Measurements from ENCODE around the gene TRIP4. TPM values are rescaled to one million over a fixed set of nuclear protein-coding genes. Genes with fewer than 3 reads are reported as not detected.

Gene TRIP4
- total RNA-seq, 6 experiments from 2014 or later: 20.7 to 31.5 (median 29.3) TPM

DNA sequence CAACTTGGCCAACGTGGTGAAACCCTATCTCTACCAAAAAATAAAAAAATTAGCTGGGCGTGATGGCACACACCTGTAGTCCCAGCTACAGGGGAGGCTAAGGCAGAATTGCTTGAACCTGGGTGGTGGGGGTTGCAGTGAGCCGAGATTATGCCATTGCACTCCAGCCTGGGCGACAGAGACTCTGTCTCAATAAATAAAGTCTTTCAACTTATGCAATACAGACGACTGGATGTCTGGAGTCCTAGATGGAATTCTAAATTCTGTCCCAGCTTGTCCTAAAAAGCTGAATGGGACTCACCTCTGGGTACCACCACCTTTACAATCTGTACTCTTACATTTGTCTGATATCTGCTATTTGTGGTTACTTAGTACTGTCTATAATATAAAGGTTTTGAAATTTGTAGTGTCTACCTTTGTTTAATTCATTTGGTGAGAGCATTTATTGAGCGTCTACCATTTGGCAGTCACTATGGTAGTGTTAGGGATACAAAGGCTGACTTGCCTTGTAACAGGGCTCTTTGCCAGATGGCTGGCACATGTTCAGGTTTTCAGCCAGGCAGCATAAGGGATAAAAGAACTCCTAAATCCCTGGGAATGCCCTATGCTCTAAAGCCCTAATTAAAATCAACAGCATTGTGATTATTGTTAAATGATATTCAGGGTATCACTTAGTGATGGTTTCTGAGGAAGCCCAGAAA is 65.5 kb downstream of the TRIP4 start:
- Mint-ChIP-seq H3K27ac (no peak overlapping the region), H3K4me3 (no peak overlapping the region), H3K4me1 (ENCODE audit: low read depth) (peaks cover 12% of the 10 kb centered on the region), H3K9me3 (no peaks in the 10 kb centered on the region), H3K27me3 (ENCODE audit: insufficient read depth) (no peaks in the 10 kb centered on the region), H3K36me3 (ENCODE audit: low read depth) (peaks cover 10% of the 10 kb centered on the region; the same call in 1 of the 2 replicates)
- TF ChIP-seq CTCF (IDR thresholded peaks at IDR 0.05): no peak
- no peak for DNase-seq

GRCh38 chr15:64453689-64454037 is 66.0 kb downstream of the TRIP4 start:
- Mint-ChIP-seq H3K27me3 (ENCODE audit: insufficient read depth) (no peaks in the 10 kb centered on the region), H3K9me3 (no peaks in the 10 kb centered on the region), H3K4me3 (no peak overlapping the region), H3K36me3 (ENCODE audit: low read depth) (peaks cover 10% of the 10 kb centered on the region; the same call in 1 of the 2 replicates), H3K27ac (no peak overlapping the region), H3K4me1 (ENCODE audit: low read depth) (peaks cover 12% of the 10 kb centered on the region)
- no peak for TF ChIP-seq CTCF (IDR thresholded peaks at IDR 0.05)
- DNase-seq: no peak

DNA sequence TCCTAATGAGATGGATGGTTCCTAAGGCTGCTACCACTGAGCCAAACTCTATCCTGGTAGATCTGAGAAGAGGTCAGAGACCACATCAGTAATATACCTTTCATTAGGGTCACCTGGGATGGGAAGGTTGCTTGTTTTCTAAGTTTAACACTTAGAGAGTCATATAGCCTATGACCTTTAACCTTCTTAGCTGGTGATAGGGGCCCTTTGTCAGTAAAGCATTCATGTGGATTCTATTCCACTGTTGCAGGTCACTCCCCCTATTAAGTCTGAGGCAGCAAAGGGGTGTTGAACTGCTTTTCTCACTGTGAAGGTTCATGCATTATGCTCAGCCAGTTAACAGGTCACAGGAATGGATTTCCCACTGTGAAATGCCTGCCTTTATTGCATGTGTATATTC is 66.6 kb downstream of the TRIP4 start:
- DNase-seq: no peak
- no peak overlapping the region for H3K4me3 Mint-ChIP-seq
- H3K27me3 Mint-ChIP-seq (ENCODE audit: insufficient read depth): no peaks in the 10 kb centered on the region
- H3K36me3 Mint-ChIP-seq (ENCODE audit: low read depth): peaks cover 10% of the 10 kb centered on the region
- TF ChIP-seq CTCF (IDR thresholded peaks at IDR 0.05): no peak
- H3K27ac Mint-ChIP-seq: no peak overlapping the region
- no peaks in the 10 kb centered on the region for H3K9me3 Mint-ChIP-seq
- H3K4me1 Mint-ChIP-seq (ENCODE audit: low read depth): peaks cover 15% of the 10 kb centered on the region

- no peak for DNase-seq
- TF ChIP-seq CTCF (IDR thresholded peaks at IDR 0.05): no peak
- H3K27ac Mint-ChIP-seq: no peak overlapping the region
- H3K36me3 Mint-ChIP-seq (ENCODE audit: low read depth): peaks cover 10% of the 10 kb centered on the region
- H3K4me1 Mint-ChIP-seq (ENCODE audit: low read depth): peaks cover 25% of the 10 kb centered on the region
- H3K9me3 Mint-ChIP-seq: no peaks in the 10 kb centered on the region
- H3K4me3 Mint-ChIP-seq: no peak overlapping the region
- H3K27me3 Mint-ChIP-seq (ENCODE audit: insufficient read depth): no peaks in the 10 kb centered on the region
Observed at GRCh38 chr15:64455961-64456371, 68.3 kb downstream of the TRIP4 start.

DNA sequence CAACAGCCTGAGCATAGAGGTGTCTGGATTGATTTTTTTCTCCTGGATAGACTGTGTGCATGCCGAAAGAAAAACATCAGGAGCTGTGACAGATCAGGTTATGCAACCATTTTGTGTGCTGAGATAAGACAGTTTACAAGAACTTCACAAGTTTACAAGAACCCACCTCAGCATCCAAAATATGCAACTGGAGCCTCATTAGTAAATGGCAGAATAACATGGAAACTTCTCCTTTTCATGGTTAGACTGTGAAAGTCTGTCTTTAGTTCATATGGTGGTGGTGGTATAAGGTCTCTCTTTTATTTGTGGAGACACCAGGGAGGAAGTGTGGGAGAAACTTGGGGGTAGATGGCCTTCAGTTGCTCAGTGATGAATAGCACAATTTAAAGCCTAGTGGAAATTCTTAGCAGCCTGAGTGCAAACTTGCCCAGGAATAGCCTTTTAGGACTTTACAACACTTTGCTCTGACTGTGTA is 69.0 kb downstream of the TRIP4 start:
- peaks cover 30% of the 10 kb centered on the region for H3K4me1 Mint-ChIP-seq (ENCODE audit: low read depth)
- H3K4me3 Mint-ChIP-seq: no peak overlapping the region
- DNase-seq: no peak
- no peaks in the 10 kb centered on the region; the same call in none of the 2 replicates for H3K27me3 Mint-ChIP-seq (ENCODE audit: insufficient read depth)
- H3K27ac Mint-ChIP-seq: no peak overlapping the region
- TF ChIP-seq CTCF (IDR thresholded peaks at IDR 0.05): no peak
- H3K9me3 Mint-ChIP-seq: no peaks in the 10 kb centered on the region
- peaks cover 10% of the 10 kb centered on the region for H3K36me3 Mint-ChIP-seq (ENCODE audit: low read depth)

Measured in HFFc6 (cell line).